HG02870 (cell line): ENCODE measurements around the gene NEAT1.

Experiments used
- ATAC-seq: cut with Tn5 transposase; IDR thresholded peaks from one replicate; pipeline ENCODE4 v1.9.1; 2021; ENCODE audit warnings: mild to moderate bottlenecking, moderate library complexity; ENCODE audit not compliant: unreplicated experiment

Gene NEAT1

DNA sequence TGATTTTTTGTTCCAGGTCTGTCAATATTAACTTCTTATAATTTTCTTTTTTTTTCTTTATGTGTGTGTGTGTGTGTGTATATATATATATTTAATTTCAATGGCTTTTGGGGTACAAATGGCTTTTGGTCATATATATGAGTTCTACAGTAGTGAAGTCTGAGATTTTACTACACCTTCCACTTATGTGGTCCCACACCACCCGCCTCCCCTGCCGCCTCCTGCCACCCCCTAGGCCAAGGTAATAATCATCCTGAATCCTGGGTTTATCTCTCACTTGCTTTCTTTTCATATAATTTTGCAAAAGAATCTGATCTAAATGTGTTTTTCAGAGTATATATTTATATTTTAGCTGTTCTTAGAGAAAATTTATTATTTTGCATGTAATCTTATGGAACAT lies 11.1 kb downstream of the NEAT1 start:
- ATAC-seq, result no peak

DNA sequence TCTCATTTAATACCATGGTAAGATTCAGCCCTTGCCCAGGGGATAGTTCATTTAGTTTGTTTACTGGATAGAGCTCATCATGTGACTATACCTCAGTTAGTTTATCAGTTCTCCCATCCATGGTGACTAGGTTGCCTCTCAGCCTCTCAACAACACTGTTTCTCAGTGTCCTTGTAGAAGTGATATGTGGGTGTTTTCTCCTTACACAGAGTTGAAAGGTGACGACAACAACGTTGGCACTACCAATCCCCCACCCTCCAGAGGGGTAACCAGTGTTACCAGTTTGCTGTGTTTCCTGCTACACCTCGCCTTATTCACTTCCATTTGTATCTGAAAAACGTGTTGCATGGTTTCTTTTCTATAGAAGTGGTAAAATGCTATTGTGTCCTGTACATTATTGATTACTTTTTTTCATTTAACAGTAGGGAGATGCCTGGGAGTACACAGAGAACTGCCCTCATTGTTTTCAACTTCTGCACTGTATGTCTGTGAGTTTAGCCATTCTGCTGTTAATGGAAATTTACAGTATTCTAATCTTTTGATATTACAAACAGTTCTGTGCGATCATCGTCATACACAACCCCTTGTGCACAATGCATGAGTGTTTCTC lies 11.6 kb downstream of the NEAT1 start:
- ATAC-seq, result no peak

DNA sequence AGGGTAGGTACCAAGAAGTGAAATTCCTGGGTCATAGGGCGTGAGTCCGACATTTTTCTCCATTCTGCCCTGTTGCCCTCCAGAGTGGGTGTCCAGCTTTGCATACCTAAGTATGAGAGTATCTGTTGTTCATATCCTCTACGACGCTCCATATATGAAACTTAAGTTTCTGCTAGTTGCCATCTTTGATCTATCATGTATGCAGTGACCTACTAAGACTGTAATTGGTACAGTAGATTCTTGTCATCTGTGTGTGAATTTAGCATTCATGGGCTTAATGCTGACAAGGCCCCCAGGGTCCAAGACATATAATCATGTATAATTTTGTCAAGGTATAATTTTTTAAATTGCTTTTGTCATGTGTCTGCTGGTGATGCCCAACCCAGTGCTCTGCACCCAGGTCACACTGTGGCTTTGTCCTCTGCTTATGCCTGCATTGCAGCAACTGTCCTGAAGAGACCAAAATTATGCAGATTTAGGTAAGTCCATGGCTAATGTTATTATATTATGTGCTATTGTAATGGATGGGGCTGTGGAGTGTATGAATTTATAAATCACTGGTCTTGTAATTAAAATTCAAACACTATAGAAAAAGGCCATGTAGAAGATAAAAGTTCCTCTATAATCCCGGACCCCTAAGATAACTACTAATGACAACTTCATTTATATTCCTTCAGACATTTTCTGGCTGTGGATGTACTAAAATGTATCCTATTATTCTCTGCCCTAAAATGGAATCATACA lies 12.2 kb downstream of the NEAT1 start:
- no peak for ATAC-seq

DNA sequence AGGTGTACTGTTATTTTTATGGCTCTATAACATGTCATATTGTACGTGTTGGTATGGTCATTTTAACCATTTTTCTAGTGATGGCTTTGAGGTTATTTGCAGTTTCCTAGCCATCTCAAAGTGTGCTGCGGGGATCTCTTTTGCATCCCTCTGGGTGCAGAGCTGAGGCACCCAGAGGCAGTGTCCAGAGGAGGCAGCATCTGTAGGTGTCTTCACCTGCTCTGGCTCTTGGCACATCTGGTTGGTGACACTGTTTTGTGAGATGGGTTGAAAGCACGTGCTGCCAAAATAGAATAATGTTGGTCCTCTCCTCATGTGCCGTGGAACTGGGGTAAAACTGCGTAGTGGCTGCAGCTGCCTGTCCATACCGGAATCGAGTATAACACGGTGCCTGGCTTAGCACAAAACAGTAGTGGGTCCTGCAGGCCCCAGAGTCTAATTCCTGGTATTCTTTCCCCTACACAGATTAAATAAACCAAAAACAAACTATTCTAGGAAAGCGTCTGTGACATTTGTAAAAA lies 12.9 kb downstream of the NEAT1 start:
- no peak for ATAC-seq

DNA sequence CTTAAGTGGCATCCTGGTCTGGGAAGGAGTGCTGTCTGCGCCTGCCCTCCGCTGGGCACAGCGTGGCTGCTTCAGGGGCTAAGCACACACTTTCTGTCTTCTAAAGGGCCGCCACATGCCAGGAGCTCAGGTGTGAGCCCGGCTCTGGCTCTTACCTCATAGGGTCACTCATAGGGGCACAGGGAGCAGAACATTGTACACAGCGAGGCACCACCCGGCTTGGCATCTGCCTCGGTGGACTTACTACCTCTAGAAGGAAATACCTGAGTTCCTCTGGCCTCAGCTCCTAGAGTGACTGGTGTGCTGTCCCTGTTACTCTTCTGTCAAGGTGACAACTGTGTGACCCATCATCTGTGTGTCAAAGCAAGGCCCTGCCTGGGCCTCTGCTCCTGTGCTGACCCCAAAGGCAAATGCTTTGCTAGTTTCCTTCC lies 13.4 kb downstream of the NEAT1 start:
- no peak for ATAC-seq

DNA sequence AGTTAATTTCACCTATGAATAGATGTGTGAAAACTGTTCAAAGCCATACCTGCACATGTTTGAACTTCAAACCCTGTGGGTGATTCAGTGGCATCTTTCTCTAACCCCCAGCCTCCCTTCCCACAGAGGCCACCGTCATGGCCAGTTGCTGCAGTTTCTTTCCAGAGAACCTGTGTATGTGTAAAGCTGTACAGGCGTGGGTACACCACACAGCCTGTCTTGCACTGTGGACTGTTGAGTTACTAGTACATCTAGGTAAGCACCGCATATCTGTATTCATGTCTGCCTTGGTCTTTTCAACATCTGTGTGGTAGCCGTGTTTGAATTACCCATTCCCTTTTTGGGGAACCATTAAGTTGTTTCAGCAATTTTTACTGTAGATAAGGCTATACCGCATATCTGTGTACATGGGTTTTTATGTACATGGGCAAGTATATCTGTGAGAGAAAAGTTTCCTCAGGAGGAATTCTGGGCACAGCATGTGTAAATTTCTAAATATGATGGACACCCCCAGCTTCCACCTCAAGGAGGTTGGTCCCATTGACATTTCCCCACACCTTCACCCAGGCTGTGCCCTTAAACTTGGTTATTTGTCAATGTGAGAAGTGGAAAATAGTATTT lies 13.9 kb downstream of the NEAT1 start:
- ATAC-seq, result no peak

DNA sequence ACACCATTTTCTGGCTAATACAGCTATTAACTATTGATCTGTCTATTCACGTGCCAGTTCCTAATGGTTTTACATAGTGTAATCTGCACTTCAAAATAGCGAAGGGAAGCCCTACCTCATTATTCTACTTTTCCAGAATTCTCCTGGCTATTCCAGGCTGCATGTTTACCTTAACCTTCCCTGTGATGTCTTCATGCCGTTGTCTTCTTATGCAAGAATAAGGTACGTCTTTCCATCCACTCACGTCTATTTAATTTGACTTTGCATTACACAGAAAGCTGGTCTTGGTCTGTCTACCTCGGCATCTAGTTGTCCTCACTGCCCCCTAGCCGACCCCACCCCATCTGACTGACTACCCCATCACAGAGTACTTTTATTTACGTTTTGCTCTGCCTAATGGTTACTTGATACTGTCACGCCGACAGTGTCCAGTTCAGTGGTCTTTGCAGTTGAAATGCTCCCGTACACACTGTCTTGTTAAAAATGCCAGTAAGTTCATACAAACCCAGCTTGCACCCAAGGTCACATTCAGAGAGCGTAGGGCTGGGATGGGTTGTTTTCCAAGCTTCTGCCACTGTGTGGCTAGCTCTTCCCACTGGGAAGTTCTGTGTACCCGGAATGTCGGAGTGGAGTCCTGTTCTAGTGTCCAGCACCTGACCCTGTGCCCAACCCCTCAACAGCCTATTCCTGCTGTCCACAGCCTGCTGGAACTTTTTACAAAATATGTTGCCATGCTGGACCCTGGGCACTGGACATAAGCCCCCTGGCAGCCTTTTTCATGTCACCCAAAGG lies 15.0 kb downstream of the NEAT1 start:
- ATAC-seq, result no peak

DNA sequence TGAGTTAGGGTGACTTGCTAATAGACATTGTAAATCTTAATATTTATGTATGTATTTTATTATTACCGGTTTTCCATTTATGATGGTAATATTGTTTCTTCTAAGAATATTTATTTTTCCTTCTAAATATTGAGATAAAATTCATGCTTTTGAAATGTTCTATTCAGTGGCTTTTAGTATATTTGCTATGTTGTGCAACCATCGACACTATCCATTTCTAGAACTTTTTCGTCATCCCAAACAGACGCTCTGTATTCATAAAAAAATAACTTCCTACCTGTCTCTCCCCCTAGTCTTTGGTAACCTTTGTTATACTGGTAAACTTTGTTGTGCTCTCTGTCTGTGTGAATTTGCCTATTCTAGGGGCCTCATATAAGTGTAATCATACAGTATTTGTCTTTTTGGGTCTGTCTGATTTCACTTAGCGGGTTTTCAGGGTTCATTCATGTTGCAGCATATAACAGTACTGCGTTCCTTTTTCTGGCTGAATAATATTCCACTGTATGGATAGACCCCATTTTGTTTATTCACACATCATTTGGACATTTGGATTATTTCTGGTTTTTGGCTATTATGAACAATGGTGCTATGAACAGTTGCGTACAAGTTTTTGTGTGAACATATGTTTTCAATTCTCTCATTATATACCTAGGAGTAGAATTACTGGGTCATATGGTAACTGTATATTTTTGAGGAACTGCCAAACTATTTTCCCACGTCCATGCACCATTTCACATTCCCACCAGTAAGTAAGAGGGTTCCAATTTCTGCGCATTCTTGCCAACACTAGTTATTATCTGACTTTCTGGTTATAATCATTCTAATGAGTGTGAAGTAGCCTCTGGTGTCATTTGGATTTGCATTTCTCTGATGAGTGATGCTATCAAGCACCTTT lies 15.9 kb downstream of the NEAT1 start:
- no peak for ATAC-seq

DNA sequence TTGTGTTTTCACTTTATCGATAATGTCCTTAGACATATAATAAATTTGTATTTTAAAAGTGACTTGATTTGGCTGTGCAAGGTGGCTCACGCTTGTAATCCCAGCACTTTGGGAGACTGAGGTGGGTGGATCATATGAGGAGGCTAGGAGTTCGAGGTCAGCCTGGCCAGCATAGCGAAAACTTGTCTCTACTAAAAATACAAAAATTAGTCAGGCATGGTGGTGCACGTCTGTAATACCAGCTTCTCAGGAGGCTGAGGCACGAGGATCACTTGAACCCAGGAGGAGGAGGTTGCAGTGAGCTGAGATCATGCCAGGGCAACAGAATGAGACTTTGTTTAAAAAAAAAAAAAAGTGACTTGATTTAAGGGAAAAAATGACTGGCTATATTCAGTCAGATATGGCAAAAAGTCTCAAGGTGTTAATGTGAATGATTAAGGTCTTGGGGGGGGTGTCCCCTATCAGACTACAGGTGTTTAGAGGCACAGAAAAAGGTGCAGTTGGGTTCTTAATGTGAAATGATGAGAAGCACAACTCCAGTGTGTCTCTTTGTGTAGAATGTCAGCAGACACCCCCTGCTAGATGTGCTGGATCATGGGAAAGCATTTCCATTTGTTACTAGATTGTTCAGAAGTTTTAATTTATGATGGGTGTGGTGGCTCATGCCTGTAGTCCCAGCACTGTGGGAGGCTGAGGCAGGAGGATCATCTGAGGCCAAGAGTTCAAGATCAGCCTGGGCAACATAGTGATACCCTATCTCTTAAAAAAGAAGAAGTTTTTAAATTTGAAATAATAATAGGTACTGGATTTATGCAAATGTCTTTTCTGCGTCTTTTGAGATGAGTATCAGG lies 17.0 kb downstream of the NEAT1 start:
- no peak for ATAC-seq

DNA sequence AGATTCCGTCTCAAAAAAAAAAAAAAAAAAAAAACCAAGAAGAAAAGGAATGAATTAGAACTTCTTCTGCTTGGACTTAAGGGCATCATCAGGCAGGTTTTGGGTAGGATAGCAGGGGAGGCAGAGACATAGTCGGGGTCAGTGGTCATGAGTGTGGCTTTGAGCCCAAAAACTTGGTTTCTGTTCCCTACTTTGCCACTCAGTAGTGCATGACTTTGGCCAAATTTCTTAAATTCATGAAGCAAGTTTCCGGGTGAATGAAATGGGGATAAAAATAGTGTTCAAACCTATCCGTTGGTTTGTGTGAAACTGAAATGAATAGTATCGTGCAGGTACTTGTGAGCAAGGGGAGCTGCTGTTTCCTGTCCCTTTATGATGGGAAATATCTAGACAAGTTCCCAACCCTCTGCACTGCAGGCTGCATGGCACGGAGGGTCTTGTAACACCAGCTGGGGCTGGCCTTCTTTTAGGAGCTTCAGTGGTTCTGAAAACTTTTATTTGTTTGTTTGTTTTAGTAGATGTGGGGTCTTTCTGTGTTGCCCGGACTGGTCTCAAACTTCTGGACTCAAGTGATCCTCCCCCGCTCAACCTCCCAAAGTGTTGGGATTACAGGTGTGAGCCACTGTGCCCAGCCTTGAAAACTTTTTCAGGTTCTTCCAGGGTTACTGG lies 18.4 kb downstream of the NEAT1 start:
- ATAC-seq, result peak; percentile 35

DNA sequence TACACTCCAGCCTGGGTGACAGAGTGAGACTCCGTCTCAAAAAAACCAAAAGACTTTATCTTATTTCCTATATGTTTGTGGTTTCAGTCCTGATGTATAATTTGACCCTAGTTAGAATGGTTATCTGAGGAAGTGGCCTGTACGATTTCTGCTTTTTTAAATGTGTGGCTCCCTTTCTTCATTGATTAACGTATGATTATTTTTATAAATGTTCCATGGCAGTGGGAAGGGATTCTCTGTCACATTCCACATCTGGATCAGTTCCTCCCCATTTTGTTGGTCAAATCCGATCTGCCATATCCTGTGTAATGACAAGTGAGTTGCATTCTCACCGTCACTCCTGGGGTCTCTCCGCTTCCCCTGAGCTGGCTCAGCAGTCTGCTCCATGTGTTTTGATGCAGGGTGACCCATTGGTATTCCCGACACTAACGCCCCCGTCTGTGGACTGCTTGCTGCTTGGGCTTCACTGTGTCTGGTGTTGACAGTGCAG lies 20.3 kb downstream of the NEAT1 start:
- ATAC-seq, result no peak

DNA sequence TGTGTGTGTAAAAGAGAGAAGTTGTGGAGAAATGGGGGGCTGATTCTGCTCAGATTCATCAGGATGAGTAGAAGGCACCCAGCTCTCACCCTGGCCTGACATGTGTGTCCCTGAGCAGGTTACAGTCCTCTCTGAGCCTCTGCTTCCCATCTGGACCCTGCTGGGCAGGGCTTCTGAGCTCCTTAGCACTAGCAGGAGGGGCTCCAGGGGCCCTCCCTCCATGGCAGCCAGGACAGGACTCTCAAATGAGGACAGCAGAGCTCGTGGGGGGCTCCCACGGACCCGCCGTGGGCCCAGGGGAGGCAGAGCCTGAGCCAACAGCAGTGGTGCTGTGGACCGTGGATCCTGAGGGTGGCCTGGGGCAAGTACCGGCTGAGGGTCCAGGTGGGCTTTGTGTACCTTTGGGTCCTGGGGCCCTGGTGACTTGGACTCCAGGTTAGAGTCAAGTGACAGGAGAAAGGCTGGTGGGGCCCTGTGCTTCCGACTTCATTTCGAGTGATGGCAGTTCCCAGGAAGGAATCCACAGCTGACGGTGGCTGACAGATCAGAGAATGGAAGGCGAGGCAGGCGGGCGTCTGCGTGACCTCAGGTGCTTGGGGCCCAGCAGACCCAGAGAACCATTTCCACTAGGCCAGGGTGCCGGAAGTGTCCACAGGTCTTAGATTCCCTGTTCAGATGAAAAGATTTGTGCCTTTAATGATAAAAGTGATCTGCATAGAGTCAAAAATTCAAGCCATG lies 21.9 kb downstream of the NEAT1 start:
- ATAC-seq, result no peak

DNA sequence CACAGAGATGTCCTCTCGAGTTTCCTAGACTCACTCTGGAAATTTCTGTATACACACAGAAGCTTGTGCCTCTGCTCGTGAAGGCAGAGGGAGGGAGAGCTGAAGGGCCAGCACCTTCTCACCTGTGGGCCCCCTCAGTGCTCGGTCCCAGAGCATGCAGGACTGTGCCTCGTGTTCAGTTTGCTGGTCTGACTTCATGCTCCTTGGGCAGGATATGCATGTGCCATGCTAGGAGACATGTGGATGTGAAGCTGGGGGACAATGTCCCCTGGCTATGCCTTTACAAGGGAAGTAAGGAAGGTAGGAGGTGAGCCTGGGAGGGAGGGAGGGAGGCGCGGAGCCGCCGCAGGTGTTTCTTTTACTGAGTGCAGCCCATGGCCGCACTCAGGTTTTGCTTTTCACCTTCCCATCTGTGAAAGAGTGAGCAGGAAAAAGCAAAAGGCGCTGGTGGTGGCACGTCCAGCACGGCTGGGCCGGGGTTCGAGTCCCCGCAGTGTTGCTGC lies 22.6 kb downstream of the NEAT1 start:
- ATAC-seq, result no peak

DNA sequence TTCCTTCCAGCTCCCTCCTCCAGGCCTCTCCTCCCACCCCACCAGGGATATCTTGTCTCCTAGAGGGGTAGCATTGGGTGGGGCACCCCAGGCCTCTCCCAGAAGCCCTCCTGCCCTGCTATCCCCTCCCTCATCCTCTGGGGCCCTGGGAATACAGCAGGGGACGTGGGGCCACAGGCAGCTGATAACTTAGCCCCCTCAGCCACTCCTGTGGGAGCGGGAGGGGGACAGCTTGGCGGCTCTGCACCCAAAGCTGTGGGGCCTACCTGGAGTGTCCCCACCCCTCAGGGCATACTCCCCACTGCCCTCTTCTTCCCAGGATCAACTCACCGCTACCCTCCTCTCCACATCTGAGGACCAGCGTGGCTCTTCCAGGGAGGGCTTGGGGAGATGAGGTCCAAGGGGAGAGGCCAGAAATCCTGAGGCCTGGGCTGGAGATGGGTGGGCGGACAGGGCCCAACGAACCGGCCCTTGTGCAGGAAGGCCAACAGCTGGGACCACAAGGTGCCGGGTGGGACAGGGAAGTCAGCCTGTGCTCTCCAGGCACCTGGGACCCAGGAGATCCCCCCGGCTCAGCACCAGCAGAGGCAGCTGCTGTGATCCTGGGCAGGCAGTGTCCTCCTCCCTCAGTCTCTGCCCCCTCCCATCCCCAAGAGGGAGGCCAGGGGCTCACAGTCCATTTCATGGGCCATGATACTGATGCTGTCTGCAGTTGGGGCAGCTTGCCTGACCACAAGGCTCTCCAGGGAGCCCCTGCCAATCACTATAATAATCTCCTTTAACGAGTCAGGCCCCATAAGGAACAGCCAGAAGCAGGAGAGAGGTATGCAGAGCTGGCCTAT lies 23.2 kb downstream of the NEAT1 start:
- no peak for ATAC-seq

DNA sequence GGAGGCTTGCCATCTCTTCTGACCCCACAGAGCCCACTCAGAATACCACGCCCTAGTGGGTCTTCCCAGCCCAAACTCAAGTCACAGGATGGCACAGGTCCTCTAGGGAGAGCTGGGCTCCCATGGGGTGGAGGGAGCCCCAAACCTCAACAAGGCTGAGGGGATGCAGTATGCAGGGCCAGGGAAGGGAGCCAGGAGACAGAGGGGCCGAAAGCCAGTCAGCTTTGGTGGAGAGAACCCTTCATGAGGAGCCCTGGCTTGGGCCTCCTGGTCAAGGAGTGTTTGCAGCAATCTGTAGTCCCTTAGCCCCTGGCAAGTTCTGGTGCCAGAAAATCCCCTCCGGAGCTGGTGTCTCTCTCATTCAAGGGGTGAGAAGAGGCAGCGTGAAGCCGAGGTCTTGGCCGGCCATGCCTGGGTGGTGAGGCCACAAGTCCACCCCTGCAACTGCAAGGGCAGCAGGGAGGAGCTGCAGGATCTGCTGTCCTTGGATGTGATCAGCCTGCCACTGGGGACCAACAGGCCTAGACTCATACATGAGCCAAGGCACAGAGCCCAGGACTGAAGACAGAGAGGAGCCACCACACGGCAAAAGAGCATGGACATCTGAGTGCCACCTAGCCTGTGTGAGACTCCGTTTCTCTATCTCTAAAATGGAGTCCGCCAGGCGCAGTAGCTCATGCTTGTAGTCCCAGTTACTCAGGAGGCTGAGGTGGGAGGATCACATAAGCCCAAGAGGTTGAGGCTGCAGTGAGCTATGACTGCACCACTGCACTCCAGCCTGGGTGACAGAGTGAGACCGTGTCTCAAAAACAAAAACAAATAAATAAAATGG lies 24.1 kb downstream of the NEAT1 start:
- ATAC-seq, result no peak

DNA sequence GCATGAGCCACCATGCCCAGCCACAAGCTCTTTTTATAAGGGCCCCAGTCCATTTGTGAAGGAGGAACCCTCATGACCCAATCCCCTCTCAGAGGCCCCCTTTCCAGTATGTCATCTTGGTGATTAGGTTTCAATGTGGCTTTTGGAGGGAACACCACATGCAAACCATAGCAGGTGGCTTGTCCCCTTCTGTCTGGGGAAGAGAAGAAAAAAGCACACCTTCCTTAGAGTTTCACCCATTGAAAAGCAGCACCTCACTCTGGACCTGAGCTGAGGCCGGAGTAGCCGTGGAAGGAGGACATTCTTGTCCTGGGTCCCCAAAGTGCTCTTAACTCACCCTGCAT lies 25.4 kb downstream of the NEAT1 start:
- ATAC-seq, result no peak
